NCI-H2171 treated with DMSO at 0.1 percent for 48 hours (cell line): ENCODE data around the gene EGR4.
"Not testable (repeated sequence)": the region's sequence is repeated elsewhere in the genome, so short reads cannot be mapped to it uniquely, and the experiment has no call there.

ENCODE experiments used
- DNase-seq: peaks from one replicate; lab custom pipeline; 2025; lab: John Stamatoyannopoulos, UW

The EGR4 gene

GRCh38 chr2:73263540-73264331 is 29.6 kb downstream of the EGR4 start:
- no peak for DNase-seq

GRCh38 chr2:73262691-73263429 is 30.5 kb downstream of the EGR4 start:
- not testable (repeated sequence) for DNase-seq

DNA sequence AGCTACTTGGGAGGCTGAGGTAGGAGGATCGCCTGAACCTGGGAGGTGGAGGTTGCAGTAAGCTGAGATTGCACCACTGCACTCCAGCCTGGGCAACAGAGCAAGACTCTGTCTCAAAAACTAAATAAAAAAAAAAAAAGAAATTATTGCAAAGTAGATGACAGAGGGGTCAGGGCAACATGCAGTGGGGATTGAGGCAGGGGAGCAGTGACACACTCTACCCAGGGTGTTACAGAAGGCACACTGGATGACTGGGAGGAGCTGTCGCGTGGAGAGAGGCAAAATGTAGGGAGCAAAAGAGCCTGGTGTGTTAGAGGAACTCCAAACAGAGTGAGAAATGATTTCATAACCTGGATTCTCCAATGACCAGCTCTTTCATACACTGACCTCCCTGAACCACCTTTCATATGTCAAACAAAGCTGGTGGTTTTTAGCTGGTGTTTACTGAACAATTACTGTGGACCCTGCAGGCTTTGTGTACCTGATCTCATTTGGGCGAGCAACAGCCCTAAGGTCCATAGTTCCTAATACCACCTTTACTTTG is 31.2 kb downstream of the EGR4 start:
- no peak for DNase-seq

DNA sequence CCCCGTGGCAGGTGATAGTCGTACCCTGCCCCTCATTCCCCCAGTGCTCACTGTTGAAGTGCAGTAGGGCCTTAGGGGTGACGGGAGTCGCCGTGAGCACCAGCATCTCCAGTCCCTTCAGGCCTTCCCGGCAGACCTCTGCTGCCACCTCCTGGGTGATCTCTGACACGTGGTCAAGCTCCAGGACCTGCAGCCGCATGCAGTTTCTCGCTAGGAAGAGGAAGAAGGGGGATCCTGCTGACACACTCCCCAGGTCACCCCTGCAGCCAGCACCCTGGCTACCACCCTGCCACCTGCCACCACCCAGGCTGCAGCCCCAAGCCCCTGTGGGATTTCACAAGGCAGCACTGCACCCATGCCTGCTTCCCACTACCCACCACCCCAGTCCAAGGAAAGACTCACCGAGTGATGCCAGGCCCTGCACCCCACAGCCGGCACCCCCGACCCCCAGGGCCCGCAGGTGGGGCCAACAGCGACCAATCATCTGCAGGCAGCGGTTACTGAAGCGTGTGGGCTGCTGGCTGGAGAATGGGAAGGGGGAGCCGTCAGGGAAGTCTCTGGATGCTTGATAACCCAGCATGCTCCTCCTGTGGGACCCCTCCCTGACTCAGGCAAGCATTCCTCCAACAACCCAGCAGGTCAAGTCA is 32.9 kb downstream of the EGR4 start:
- DNase-seq, result no peak

GRCh38 chr2:73259704-73260337 is 33.5 kb downstream of the EGR4 start:
- DNase-seq, result no peak

DNA sequence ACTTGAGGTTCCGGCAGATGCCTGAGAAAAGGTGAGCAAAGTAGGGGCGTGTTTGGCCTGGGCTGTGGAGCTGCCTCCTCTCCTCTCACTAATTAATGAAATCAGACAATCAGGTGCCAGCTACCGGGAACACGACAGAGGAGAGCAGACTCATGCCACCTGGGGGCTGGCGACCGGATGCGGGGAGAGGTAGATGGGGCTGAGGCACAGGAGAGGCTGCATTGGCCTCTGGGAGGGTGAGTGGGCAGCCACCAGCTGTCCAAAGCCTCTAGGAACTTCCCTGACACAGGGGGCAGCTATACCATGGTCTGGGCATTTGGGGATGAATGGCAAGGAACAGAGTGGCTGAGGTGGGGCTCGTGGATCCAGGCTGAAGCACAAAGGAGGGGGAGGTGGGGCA is 34.1 kb downstream of the EGR4 start:
- no peak for DNase-seq

DNA sequence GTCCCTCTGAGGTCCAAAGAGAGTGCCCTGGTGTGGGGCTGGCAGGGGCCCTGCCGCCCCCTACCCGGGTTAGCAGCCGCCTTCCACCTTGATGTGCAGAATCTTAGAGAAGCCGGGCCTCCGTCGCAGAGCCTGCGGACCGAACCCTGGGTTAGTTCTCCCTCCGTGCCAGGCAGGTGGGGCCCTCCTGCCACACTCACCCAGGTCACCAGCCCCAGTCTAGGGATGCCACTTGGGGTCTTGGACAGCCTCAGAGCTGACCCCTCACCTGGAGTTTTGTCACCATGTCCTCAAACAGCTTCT is 34.5 kb downstream of the EGR4 start:
- DNase-seq, result no peak

- DNase-seq, result no peak
These were observed 35.0 kb downstream of the EGR4 start for GRCh38 chr2:73258186-73258912.

GRCh38 chr2:73257425-73258125 is 35.8 kb downstream of the EGR4 start:
- no peak for DNase-seq

DNA sequence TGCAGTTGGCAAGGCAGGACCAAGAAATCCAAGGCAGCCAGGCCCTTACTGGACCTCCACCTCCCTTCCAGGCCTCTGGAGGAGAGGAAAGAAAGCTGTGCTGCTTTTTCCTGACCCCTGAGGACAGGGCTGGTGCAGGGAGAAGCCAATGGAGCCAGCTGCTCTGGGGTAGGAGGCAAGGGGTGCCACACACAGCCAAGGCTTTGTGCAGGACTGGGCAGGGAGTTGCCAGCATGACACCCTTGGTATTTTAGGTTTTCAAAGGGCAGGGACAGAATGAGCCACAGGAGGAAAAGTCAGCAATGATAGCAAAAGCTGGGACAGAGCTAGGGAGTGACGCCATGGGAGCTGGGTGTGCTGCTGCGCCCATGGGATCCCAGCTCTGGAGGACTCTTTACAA is 36.3 kb downstream of the EGR4 start:
- no peak for DNase-seq

DNA sequence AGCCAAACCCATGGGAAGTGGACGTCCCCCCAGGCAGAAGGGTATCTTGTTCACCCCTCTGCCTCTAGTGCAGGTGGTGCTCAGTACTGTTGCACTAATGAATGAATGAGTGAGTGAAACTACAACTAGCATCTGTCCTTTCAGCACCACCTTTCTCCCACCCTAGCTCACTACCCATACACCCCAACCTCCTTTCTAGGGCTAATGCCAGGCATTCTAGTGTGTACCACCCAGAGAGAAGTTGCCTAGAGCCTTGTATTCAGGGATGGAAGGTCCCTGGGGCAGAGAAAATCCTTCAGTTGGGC is 36.8 kb downstream of the EGR4 start:
- DNase-seq, result no peak

DNA sequence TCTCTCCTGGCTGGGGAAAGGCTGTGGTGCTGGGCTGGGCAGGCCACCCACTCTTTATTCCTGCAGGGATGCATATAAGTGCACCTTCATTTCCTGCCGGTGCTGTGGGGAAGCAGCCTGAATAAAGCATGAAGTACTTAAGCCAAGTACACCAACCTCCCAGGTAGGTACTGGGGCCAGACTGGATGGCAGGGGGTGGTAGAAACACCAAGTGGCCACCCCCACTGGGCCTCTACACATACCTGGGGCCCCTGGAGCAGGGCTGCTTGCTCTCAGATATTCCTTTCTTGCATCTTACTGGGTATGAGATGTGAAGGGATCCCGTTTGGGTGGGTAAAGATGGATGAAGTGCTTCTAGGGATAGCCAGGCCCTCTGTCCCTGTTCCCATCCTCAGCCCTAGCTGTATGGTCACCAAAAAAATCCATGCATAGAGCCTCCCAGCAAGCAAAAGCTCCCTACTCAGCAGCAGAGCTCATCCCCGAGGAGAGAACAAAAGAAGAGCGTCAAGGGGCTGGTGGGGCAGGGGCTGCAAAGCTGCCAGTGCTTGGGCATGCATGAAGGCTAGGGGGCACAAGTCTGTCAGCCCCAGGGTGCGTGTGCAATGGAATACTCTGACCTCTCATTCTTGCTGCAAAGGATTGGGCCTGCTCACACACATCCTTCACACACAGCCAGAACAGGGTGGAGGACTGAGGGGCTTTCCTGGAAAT is 37.3 kb downstream of the EGR4 start:
- DNase-seq, result no peak

- DNase-seq, result no peak
These were observed 38.2 kb downstream of the EGR4 start for GRCh38 chr2:73255007-73255644.

DNA sequence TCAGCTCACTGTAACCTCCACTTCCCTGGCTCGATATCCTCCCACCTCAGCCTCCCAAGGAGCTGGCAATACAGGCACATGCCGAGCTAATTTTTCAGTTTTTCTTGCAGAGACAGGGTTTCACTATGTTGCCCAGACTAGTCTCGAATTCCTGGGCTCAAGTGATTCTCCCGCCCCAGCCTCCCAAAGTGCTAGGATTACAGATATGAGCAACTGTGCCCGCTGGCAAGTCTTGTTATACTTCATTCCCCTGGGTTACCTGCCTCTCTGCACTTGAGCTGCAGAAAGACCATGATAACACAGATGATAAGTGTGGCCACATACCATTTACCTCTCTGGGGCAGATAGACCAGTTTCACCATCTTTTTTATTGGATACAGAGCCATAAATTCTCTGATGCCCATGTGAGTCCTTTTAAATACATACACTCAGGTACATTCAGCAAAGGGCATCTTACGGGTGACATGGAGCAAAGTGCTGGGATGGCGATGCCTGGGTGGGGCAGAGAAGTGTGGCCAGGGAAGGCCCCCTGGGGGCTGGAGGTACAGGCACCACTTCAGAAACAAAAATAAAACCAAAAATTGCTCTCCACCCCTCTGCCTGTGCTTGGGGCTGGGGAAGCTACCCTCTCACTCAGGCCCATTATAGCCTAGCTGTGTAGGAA is 38.9 kb downstream of the EGR4 start:
- no peak for DNase-seq

DNA sequence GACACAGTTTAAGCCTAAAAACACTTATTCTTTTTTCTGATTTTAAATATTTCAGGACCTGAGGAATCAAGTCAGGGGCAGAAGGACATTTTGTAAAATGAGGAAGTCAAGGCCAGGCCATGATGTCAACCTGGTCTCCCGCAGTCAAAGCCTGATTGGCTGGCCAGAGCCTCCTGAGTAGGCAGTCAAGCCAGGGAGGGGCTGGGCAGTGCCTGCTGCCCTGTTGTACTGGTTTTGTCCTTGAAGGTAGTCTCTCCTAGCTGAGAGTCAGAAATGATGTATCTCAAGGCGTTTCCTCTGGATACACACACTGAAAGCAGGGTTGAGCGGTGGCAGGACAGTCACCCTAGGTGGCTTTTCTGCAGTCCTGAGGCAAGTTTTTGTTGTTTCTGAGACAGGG is 39.4 kb downstream of the EGR4 start:
- DNase-seq, result no peak

GRCh38 chr2:73253400-73253799 is 39.9 kb downstream of the EGR4 start:
- DNase-seq, result no peak

GRCh38 chr2:73252238-73253027 is 40.9 kb downstream of the EGR4 start:
- DNase-seq, result no peak

- peak; percentile 72 for DNase-seq
These were observed 42.2 kb downstream of the EGR4 start for GRCh38 chr2:73250872-73251846.
